HepG2 (cell line): ENCODE measurements around the gene RINL. TPM values are rescaled to one million over a fixed set of nuclear protein-coding genes. Genes with fewer than 3 reads are reported as not detected.

Experiments
- ATF2 ChIP-seq: sonication (generic); formaldehyde crosslinking; IDR thresholded peaks from 2 replicates; pipeline ENCODE4 v1.4.0; 2020; ENCODE audit warnings: missing genetic modification reagents
- FOXC1 ChIP-seq: sonication (generic); formaldehyde crosslinking; IDR thresholded peaks from 2 replicates; pipeline ENCODE4 v1.8.0; 2022; ENCODE audit warnings: mild to moderate bottlenecking, missing genetic modification reagents, borderline replicate concordance
- HMGXB3 ChIP-seq: sonication (generic); formaldehyde crosslinking; IDR thresholded peaks from 2 replicates; pipeline ENCODE4 v1.4.0; 2020; ENCODE audit warnings: missing genetic modification reagents, borderline replicate concordance
- KDM4B ChIP-seq: sonication (generic); formaldehyde crosslinking; IDR thresholded peaks from 2 replicates; pipeline ENCODE4 v1.4.0; 2020; ENCODE audit warnings: missing genetic modification reagents
- MEF2D ChIP-seq: sonication (generic); formaldehyde crosslinking; IDR thresholded peaks from 2 replicates; pipeline ENCODE4 v1.5.1; 2020; ENCODE audit warnings: mild to moderate bottlenecking, missing genetic modification reagents
- MXD4 ChIP-seq: IDR thresholded peaks from 2 replicates; pipeline ENCODE4 v1.6.1; 2016; ENCODE audit warnings: mild to moderate bottlenecking, missing biosample characterization, missing genetic modification reagents
- RFX3 ChIP-seq: IDR thresholded peaks from 2 replicates; pipeline ENCODE4 v1.6.1; 2016; ENCODE audit warnings: missing biosample characterization, missing genetic modification reagents
- SOX5 ChIP-seq: IDR thresholded peaks from 2 replicates; pipeline ENCODE4 v1.6.1; 2016; ENCODE audit warnings: borderline replicate concordance
- THAP8 ChIP-seq: sonication (generic); formaldehyde crosslinking; IDR thresholded peaks from 2 replicates; pipeline ENCODE4 v1.5.1; 2020; ENCODE audit warnings: missing genetic modification reagents, mild to moderate bottlenecking, borderline replicate concordance
- TOPORS ChIP-seq: sonication (generic); formaldehyde crosslinking; IDR thresholded peaks from 2 replicates; pipeline ENCODE4 v1.8.0; 2023; ENCODE audit warnings: mild to moderate bottlenecking, missing genetic modification reagents
- ZBTB38 ChIP-seq: sonication (generic); formaldehyde crosslinking; IDR thresholded peaks from 2 replicates; pipeline ENCODE4 v1.5.1; 2020; ENCODE audit warnings: mild to moderate bottlenecking, missing genetic modification reagents
- ZBTB7B ChIP-seq: sonication (generic); formaldehyde crosslinking; IDR thresholded peaks from 2 replicates; pipeline ENCODE4 v1.4.0; 2020; ENCODE audit warnings: missing genetic modification reagents
- ZNF121 ChIP-seq: sonication (generic); formaldehyde crosslinking; IDR thresholded peaks from 2 replicates; pipeline ENCODE4 v1.5.0; 2020; ENCODE audit warnings: mild to moderate bottlenecking, missing genetic modification reagents
- ZNF207 ChIP-seq: fragments of 450-650 bp; IDR thresholded peaks from 2 replicates; pipeline ENCODE4 v1.6.1; 2016; ENCODE audit warnings: antibody characterized with exemption, borderline replicate concordance
- ZNF331 ChIP-seq: sonication (generic); formaldehyde crosslinking; IDR thresholded peaks from 2 replicates; pipeline ENCODE4 v1.4.0; 2020; ENCODE audit warnings: missing genetic modification reagents
- ZNF367 ChIP-seq: sonication (generic); formaldehyde crosslinking; IDR thresholded peaks from 2 replicates; pipeline ENCODE4 v1.4.0; 2020; ENCODE audit warnings: missing genetic modification reagents, borderline replicate concordance
- ZNF552 ChIP-seq: sonication (generic); formaldehyde crosslinking; IDR thresholded peaks from 2 replicates; pipeline ENCODE4 v1.9.0; 2022; ENCODE audit warnings: missing genetic modification reagents, mild to moderate bottlenecking, borderline replicate concordance
- ZNF616 ChIP-seq: sonication (generic); formaldehyde crosslinking; IDR thresholded peaks from 2 replicates; pipeline ENCODE4 v1.5.0; 2020; ENCODE audit warnings: low read depth, mild to moderate bottlenecking, missing genetic modification reagents
- ZNF687 ChIP-seq: sonication (generic); formaldehyde crosslinking; IDR thresholded peaks from 2 replicates; pipeline ENCODE4 v1.5.1; 2020; ENCODE audit warnings: mild to moderate bottlenecking, missing genetic modification reagents, moderate library complexity
- ZNF75D ChIP-seq: sonication (generic); formaldehyde crosslinking; IDR thresholded peaks from 2 replicates; pipeline ENCODE4 v1.8.1; 2023; ENCODE audit warnings: missing genetic modification reagents, mild to moderate bottlenecking, borderline replicate concordance
- polyA plus RNA-seq, 8 experiments: library from polyadenylated mRNA; depleted of rRNA in 3 of 8; stranded (reverse) in 7 of 8; unstranded in 1 of 8; fragments of >200 nt; fragmentation: Illumina TruSeq in 4 of 8; extraction: Trizol in 4 of 8; gene quantifications; 2 replicates each; pipeline versions ENCODE4 v1.2.1 to v1.2.3, GENCODE V29; 2011 to 2016; ENCODE audit warnings: low read depth in 4 of 8, missing spikeins in 1 of 8, mixed read lengths in 1 of 8; ENCODE audit not compliant: insufficient read depth in 1 of 8
- total RNA-seq, 5 experiments: library from RNA; depleted of rRNA; stranded (reverse); fragments of >200 nt; fragmentation: Illumina TruSeq; extraction: Trizol; gene quantifications; 2 replicates each; pipeline ENCODE4 v1.2.3, GENCODE V29; 2016; ENCODE audit warnings: low read depth in 1 of 5

RINL gene
- total and polyA plus RNA-seq, 2 of the 13 experiments (the other 11 are each of a cell fraction or from before 2014, with no cell fraction given), result 11.4 to 18.0 TPM

GRCh38 chr19:38819231-38819920 is 58.7 kb downstream of the RINL start (continued):
- TF ChIP-seq TOPORS (CRISPR knock-in tag), result no peak
- no peak for TF ChIP-seq FOXC1
- TF ChIP-seq ZNF207, result no peak
- TF ChIP-seq ZNF75D (CRISPR knock-in tag), result no peak
- TF ChIP-seq ZNF121 (CRISPR knock-in tag), result peak; percentile 90
- peak; percentile 38; the same call in 1 of the 2 replicates for TF ChIP-seq ZBTB38 (CRISPR knock-in tag)
- TF ChIP-seq ZNF367 (CRISPR knock-in tag), result no peak
- peak; percentile 67 for TF ChIP-seq ZNF687 (CRISPR knock-in tag)
- no peak for TF ChIP-seq ZNF552 (CRISPR knock-in tag)
- no peak for TF ChIP-seq MXD4
- no peak for TF ChIP-seq THAP8 (CRISPR knock-in tag)
- no peak for TF ChIP-seq ATF2
- TF ChIP-seq KDM4B, result no peak
- TF ChIP-seq MEF2D (CRISPR knock-in tag), result peak; percentile 66; the same call in 1 of the 2 replicates
- TF ChIP-seq HMGXB3 (CRISPR knock-in tag), result no peak
- no peak for TF ChIP-seq SOX5
- peak; percentile 63; the same call in 1 of the 2 replicates for TF ChIP-seq ZBTB7B (CRISPR knock-in tag)
- TF ChIP-seq RFX3 (CRISPR knock-in tag), result no peak
- TF ChIP-seq ZNF331 (CRISPR knock-in tag), result peak; percentile 18; the same call in 1 of the 2 replicates
- no peak for TF ChIP-seq ZNF616 (CRISPR knock-in tag)
